ENCODE results near the gene BCAS3.

The BCAS3 gene

DNA sequence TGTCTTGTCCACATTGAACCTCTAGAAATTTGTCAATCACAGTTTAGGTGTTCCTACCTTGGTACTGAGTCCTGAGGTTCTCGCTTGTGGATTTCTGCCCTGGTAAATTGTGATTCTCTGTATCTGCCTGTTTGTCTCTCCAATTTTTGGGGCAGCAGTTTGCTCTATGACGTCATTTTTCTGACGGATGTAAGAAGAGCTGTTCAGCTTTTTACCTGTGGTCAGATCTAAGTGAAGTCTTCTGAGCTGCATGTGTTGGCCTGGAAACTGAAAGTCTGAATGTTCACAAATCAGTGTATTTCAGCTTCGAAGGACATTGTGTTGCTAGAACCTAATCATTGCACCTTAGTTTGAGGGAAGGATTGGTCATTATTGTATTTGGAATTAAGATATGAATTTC, 63.4 kb downstream of the BCAS3 start:
- TF ChIP-seq EZH2phosphoT487 (IDR thresholded peaks at IDR 0.05; ENCODE audit: borderline replicate concordance, low read length), result no peak
- TF ChIP-seq, protein P1, sequence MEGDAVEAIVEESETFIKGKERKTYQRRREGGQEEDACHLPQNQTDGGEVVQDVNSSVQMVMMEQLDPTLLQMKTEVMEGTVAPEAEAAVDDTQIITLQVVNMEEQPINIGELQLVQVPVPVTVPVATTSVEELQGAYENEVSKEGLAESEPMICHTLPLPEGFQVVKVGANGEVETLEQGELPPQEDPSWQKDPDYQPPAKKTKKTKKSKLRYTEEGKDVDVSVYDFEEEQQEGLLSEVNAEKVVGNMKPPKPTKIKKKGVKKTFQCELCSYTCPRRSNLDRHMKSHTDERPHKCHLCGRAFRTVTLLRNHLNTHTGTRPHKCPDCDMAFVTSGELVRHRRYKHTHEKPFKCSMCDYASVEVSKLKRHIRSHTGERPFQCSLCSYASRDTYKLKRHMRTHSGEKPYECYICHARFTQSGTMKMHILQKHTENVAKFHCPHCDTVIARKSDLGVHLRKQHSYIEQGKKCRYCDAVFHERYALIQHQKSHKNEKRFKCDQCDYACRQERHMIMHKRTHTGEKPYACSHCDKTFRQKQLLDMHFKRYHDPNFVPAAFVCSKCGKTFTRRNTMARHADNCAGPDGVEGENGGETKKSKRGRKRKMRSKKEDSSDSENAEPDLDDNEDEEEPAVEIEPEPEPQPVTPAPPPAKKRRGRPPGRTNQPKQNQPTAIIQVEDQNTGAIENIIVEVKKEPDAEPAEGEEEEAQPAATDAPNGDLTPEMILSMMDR (IDR thresholded peaks at IDR 0.05; ENCODE audit: low read depth, low read length, poor library complexity, severe bottlenecking), result no peak
- Histone ChIP-seq H3K9me2 (replicated peaks; ENCODE audit: control insufficient read depth, low read length) (no peaks in the 10 kb centered on the region), H4K20me1 (ENCODE audit: control insufficient read depth, insufficient read depth, low read depth, low read length) (no peaks in the 10 kb centered on the region)

DNA sequence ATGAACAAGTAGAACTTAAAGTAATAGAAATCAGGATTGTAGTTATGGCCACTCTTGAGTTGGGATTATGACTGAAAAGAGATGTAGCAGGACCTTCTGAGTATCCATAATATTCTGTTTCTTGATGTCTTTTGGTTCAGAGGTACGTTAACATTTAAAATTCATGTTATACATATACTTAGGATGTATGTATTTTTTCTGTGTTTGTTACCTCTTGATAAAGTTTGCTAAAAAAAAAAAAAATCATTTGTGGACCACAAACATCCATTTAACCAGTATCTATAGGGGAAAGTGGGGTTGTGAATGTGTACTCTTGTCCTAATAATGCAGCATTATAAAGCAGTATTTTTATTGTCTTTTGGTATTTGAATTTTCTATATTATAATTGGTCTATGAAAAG, 65.6 kb downstream of the BCAS3 start:
- no peaks in the 10 kb centered on the region for H4K20me1 ChIP-seq (ENCODE audit: control insufficient read depth, insufficient read depth, low read depth, low read length)
- no peaks in the 10 kb centered on the region for H3K79me2 ChIP-seq (ENCODE audit: control insufficient read depth, low read length)
- H3K36me3 ChIP-seq (ENCODE audit: control insufficient read depth, low read length), result no peaks in the 10 kb centered on the region
- H3K9me3 ChIP-seq (ENCODE audit: control insufficient read depth, insufficient read depth, low read length), result no peaks in the 10 kb centered on the region
- TF ChIP-seq, protein P1 (IDR thresholded peaks at IDR 0.05; ENCODE audit: low read depth, low read length, poor library complexity, severe bottlenecking), result no peak
- no peak for TF ChIP-seq EZH2phosphoT487 (IDR thresholded peaks at IDR 0.05; ENCODE audit: borderline replicate concordance, low read length)
- H3K27ac ChIP-seq (ENCODE audit: low read depth, low read length), result no peak overlapping the region
- no peaks in the 10 kb centered on the region for H3K4me1 ChIP-seq (ENCODE audit: control insufficient read depth, low read length)
- no peak overlapping the region for H3K4me2 ChIP-seq (ENCODE audit: low read length)
- no peaks in the 10 kb centered on the region for H3K9me2 ChIP-seq (replicated peaks; ENCODE audit: control insufficient read depth, low read length)
- H3K27me3 ChIP-seq (ENCODE audit: control insufficient read depth, low read length), result peaks cover 2% of the 10 kb centered on the region; the same call in 1 of the 2 replicates
- H3K4me3 ChIP-seq (ENCODE audit: low read length), result no peak overlapping the region
- no peaks in the 10 kb centered on the region for H3F3A ChIP-seq (ENCODE audit: control insufficient read depth, insufficient read depth)

More for the DNA sequence above, 63.4 kb downstream of the BCAS3 start:
- no peak overlapping the region for H3K27ac ChIP-seq (ENCODE audit: low read depth, low read length)
- no peaks in the 10 kb centered on the region for H3F3A ChIP-seq (ENCODE audit: control insufficient read depth, insufficient read depth)
- H3K4me3 ChIP-seq (ENCODE audit: low read length), result no peak overlapping the region
- H3K4me1 ChIP-seq (ENCODE audit: control insufficient read depth, low read length), result no peaks in the 10 kb centered on the region
- H3K27me3 ChIP-seq (ENCODE audit: control insufficient read depth, low read length), result peaks cover 3% of the 10 kb centered on the region; the same call in 1 of the 2 replicates
- H3K4me2 ChIP-seq (ENCODE audit: low read length), result no peak overlapping the region
- H3K79me2 ChIP-seq (ENCODE audit: control insufficient read depth, low read length), result no peaks in the 10 kb centered on the region
- no peaks in the 10 kb centered on the region for H3K36me3 ChIP-seq (ENCODE audit: control insufficient read depth, low read length)
- no peaks in the 10 kb centered on the region for H3K9me3 ChIP-seq (ENCODE audit: control insufficient read depth, insufficient read depth, low read length)

DNA sequence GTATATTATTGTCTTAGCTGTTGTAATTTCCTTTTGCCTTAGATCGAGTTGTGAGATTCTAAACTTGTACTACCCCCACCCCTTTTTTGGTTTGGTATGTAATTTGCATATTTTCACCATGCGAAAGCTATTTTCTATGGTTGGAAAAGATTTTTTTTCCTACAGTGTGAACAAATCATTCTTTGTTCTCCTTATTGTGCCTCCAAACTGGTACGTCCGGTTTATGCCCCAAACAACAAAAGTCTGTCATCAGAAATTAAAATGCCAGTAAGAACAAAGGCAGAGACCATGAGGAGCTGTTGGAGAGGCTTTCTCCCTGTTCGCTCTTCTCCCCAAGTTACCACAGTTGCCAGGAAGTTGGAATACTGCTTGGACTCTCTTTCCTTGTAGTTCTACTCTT, 66.1 kb downstream of the BCAS3 start:
- Histone ChIP-seq H3K79me2 (ENCODE audit: control insufficient read depth, low read length) (no peaks in the 10 kb centered on the region), H3K27me3 (ENCODE audit: control insufficient read depth, low read length) (no peaks in the 10 kb centered on the region), H3K9me2 (replicated peaks; ENCODE audit: control insufficient read depth, low read length) (no peaks in the 10 kb centered on the region), H3K4me3 (ENCODE audit: low read length) (no peak overlapping the region), H3F3A (ENCODE audit: control insufficient read depth, insufficient read depth) (no peaks in the 10 kb centered on the region), H3K9me3 (ENCODE audit: control insufficient read depth, insufficient read depth, low read length) (no peaks in the 10 kb centered on the region), H3K4me2 (ENCODE audit: low read length) (no peak overlapping the region), H3K27ac (ENCODE audit: low read depth, low read length) (no peak overlapping the region), H3K4me1 (ENCODE audit: control insufficient read depth, low read length) (no peaks in the 10 kb centered on the region), H3K36me3 (ENCODE audit: control insufficient read depth, low read length) (no peaks in the 10 kb centered on the region), H4K20me1 (ENCODE audit: control insufficient read depth, insufficient read depth, low read depth, low read length) (no peaks in the 10 kb centered on the region)
- TF ChIP-seq, protein P1 (IDR thresholded peaks at IDR 0.05; ENCODE audit: low read depth, low read length, poor library complexity, severe bottlenecking), result no peak
- TF ChIP-seq EZH2phosphoT487 (IDR thresholded peaks at IDR 0.05; ENCODE audit: borderline replicate concordance, low read length), result no peak

All from DOHH2 (cell line).